GM19351 (cell line): ENCODE results near the gene LSM12.
"Not testable (repeated sequence)": the region's sequence is repeated elsewhere in the genome, so short reads cannot be mapped to it uniquely, and the experiment has no call there.

ENCODE experiments used
- ATAC-seq: cut with Tn5 transposase; IDR thresholded peaks from one replicate; pipeline ENCODE4 v1.9.1; 2021; ENCODE audit warnings: mild to moderate bottlenecking, moderate library complexity; ENCODE audit not compliant: unreplicated experiment

LSM12 gene

DNA sequence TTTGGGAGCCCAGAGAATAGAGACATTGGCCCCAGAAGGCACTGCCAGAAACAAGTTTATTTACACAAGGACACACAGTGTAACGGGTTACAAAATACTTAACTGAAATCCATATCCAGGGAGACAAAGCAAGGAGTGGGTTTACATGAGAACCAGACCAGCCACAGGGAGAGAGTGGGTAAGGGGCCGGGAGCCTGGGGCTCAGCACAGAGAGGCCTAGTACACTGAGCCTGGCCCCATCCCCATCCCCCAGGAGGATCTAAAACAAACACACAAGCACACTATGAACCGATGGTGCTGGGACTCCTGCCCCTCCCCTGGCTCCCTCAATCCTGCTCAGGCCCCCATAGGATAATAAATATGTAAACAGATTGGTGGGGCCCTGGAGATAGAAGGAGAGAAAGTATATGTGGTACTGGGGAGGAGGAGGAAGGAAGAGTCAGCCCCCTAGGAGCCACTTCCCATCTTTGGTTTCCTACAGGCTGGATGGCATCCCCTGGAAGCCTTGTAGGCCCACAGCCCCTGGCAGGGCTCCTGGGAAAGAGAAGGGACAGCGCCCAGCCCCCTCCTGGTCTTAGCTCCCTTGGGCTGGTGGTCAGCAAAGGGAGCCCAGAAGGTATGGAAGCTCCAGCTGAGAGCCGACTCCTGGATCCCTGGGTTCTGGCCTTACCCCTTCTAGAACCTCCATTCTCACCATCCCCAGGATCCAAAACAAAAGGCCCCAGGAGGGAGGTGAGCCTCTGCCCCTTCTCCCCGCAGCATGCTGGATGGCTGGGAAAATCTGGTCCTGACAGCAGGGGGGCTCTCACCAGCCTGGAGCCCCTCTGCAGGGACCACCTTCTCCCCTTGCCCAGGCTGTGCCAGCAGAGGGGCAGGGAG lies 10.5 kb upstream of the LSM12 start:
- ATAC-seq: no peak

- no peak for ATAC-seq
These were observed 9.3 kb upstream of the LSM12 start for GRCh38 chr17:44075598-44076293.

- ATAC-seq: no peak
These were observed 8.4 kb upstream of the LSM12 start for GRCh38 chr17:44074911-44075285.

GRCh38 chr17:44074231-44074910 lies 7.9 kb upstream of the LSM12 start:
- no peak for ATAC-seq

- ATAC-seq: no peak
These were observed 5.3 kb upstream of the LSM12 start for GRCh38 chr17:44071772-44072171.

GRCh38 chr17:44071198-44071520 lies 4.7 kb upstream of the LSM12 start:
- ATAC-seq: no peak

- peak; percentile 56 for ATAC-seq
These were observed 4.2 kb upstream of the LSM12 start, which contains the start of gene G6PC3 for GRCh38 chr17:44070455-44071197. Gene G6PC3, plus strand, starts transcription at chr17:44070735. Its CDS starts 231 bp downstream, at chr17:44070966.

GRCh38 chr17:44069974-44070454 lies 3.5 kb upstream of the LSM12 start:
- no peak for ATAC-seq

GRCh38 chr17:44067545-44067940 lies 1.1 kb upstream of the LSM12 start:
- no peak for ATAC-seq

- ATAC-seq: no peak
These were observed 735 bp downstream of the LSM12 start for GRCh38 chr17:44065668-44066203.

DNA sequence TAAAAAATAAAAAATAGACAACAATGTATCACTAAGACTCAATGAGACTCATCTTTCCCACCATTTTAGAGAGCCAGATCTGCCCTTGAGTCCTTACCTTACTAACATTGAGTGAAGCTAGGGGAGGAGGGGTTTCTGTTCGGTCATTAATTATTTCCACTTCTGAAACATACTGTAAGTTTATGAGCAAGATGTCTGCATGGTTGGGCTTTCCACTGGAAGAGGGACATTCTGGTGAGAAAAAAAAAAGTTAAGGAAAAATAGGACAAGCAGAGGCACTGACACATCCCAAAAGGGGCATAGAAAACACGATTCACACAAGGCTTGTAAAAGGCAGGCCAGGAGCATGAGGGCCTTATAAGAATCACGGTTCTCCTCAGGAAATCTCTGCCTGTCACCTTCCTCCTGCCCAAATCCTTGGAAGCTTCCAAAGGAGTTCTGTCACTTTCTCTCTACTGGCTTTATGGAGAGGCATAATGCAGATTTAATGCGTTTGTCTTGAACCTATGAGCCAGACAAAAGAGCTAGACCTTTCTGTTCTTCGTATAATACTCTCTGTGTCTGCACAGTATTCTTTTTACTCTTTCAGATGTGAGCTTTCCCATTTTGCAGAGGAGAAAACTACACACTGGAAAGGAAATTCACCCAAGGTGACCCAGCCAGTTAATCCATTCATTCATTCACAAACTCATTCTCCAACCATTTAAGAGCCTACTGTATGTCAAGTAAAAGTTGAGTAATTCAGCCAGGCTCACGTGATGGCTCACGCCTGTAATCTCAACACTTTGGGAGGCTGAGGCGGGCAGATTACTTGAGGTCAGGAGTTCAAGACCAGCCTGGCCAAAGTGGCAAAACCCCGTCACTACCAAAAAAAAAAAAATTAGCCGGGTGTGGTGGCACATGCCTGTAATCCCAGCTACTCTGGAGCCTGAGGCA lies 2.5 kb downstream of the LSM12 start:
- no peak for ATAC-seq

- ATAC-seq: no peak
These were observed 3.6 kb downstream of the LSM12 start for GRCh38 chr17:44062871-44063270.

GRCh38 chr17:44061446-44061845 lies 5.0 kb downstream of the LSM12 start:
- ATAC-seq: no peak

- ATAC-seq: no peak
These were observed 7.2 kb downstream of the LSM12 start for GRCh38 chr17:44059101-44059892.

- ATAC-seq: no peak
These were observed 13.2 kb downstream of the LSM12 start for GRCh38 chr17:44053125-44053872.

GRCh38 chr17:44049294-44050060 lies 17.0 kb downstream of the LSM12 start:
- ATAC-seq: no peak

- ATAC-seq: not testable (repeated sequence)
These were observed 19.6 kb downstream of the LSM12 start for GRCh38 chr17:44046893-44047292.
